SW 1271 (cell line): ENCODE data around the gene MAP1LC3B2.

Experiments used
- DNase-seq, 2 experiments: peaks; one replicate each; lab custom pipeline; 2025; lab: John Stamatoyannopoulos, UW

Gene MAP1LC3B2

GRCh38 chr12:116615141-116615861 lies 56.1 kb downstream of the MAP1LC3B2 start:
- DNase-seq, result no peak

DNA sequence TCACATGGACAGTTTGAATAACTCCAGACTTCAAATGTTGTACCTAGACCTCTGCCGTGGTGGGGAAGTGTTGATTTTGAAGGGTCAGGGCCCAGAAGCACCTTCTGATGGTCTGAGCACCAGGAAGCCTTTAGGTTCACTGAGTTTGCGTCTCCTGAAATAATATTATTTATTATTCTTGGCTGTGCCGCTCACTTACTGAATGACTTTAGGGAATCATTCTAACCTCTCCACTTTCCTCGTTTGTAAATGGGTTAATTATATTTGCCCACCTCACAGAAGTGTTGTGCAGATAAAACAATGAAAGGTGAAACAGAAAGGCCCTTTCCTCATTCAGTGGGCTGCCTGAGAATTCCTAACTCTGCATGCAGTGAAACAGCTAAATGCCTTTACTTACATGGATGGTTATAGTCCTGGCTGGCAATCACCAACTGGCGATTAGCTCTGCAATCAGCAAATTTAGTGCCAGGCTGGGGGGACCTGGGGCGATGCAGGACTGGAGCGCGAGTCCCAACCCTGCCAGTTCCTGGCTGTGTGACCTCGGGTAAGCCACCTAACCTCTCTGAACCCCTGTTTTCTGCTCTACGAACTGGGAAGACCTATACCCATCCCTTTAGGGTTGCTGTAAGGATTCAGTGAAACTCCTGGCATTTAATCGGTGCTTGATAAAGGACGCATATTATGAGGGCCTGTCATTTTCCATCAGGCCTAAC lies 57.5 kb downstream of the MAP1LC3B2 start:
- no peak for DNase-seq

GRCh38 chr12:116619246-116619645 lies 60.1 kb downstream of the MAP1LC3B2 start:
- no peak for DNase-seq

GRCh38 chr12:116620124-116620491 lies 60.9 kb downstream of the MAP1LC3B2 start:
- DNase-seq, result no peak

GRCh38 chr12:116620492-116621191 lies 61.5 kb downstream of the MAP1LC3B2 start:
- DNase-seq, result no peak

- no peak for DNase-seq
Measured at GRCh38 chr12:116621194-116621593, 62.0 kb downstream of the MAP1LC3B2 start.

DNA sequence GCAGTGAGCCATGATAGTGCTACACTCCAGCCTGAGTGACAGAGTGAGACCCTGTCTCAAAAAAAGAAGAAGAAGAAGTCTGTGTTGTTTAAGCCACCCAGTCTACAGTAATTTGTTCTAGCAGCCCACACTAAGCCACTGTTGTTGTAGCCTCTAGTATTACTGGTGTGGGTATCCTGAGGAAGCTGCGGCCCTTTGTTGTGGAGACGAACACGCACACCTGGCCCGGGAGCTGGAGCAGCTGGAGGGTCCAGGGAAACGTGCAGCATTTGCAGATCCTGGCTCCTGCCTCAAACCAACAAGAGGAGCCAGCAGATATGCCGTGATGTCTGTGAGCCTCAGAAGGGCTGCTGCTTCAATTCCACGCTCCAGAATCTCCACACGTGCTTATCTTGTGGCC lies 65.3 kb downstream of the MAP1LC3B2 start:
- no peak for DNase-seq

DNA sequence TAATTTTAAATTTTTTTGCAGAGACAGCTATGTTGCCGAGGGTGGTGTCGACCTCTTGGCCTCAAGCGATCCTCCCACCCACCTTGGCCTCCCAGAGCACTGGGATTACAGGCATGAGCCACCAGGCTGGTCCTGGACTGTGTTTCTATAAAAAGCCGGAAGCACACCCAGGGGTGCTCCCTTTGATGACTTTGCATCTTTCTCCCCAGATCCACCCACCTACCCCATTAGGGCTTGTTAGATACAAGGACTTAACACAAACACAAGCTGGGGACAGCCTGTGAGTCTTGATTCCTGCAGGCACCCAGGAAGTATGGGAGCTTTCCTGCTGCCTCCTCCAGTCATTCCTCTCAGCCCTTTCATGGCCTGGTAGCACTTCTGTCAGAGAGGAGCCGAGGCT lies 67.0 kb downstream of the MAP1LC3B2 start:
- no peak for DNase-seq
